GM23338 (cell line): ENCODE measurements around the gene SLIT2. TPM values are rescaled to one million over a fixed set of nuclear protein-coding genes. Genes with fewer than 3 reads are reported as not detected.

Source experiments
- ATAC-seq: fragments of 200-7000 bp; cut with Tn5 transposase; 3 replicates; pipeline ENCODE4 v1.9.1; 2020
- DNase-seq: peaks from one replicate; pipeline ENCODE4 v3.0.0-alpha.2; 2015; ENCODE audit warnings: low spot score
- H2AFZ ChIP-seq: fragments of 200-600 bp; sonication (generic); 2 replicates; pipeline ENCODE4 v1.8.0; 2016; ENCODE audit warnings: antibody characterized with exemption, mild to moderate bottlenecking, moderate library complexity
- H3F3A ChIP-seq: fragments of 200-600 bp; sonication (generic); replicated peaks from 2 replicates; pipeline ENCODE4 v1.8.0; 2017; ENCODE audit warnings: antibody characterized with exemption, mixed run types, low read depth
- H3K27ac ChIP-seq: fragments of 200-600 bp; sonication (generic); 2 replicates; pipeline ENCODE4 v1.6.1; 2016; ENCODE audit warnings: low read depth
- H3K27me3 ChIP-seq: fragments of 200-600 bp; sonication (generic); 2 replicates; pipeline ENCODE4 v1.8.0; 2016; ENCODE audit warnings: mild to moderate bottlenecking, mixed run types, moderate library complexity; ENCODE audit not compliant: insufficient read depth
- H3K36me3 ChIP-seq: fragments of 200-600 bp; sonication (generic); 2 replicates; pipeline ENCODE4 v1.8.0; 2016; ENCODE audit warnings: mild to moderate bottlenecking; ENCODE audit not compliant: insufficient read depth
- H3K4me1 ChIP-seq: fragments of 200-600 bp; sonication (generic); 2 replicates; pipeline ENCODE4 v1.8.0; 2016; ENCODE audit warnings: mild to moderate bottlenecking, moderate library complexity; ENCODE audit not compliant: insufficient read depth
- H3K4me2 ChIP-seq: fragments of 200-600 bp; sonication (generic); 2 replicates; pipeline ENCODE4 v1.7.1; 2017; ENCODE audit warnings: mixed run types
- H3K4me3 ChIP-seq: fragments of 200-600 bp; sonication (generic); 2 replicates; pipeline ENCODE4 v1.6.1; 2016; ENCODE audit warnings: mixed run types
- H3K79me2 ChIP-seq: fragments of 200-600 bp; sonication (generic); replicated peaks from 2 replicates; pipeline ENCODE4 v1.8.0; 2017; ENCODE audit warnings: mild to moderate bottlenecking; ENCODE audit not compliant: insufficient read depth
- H3K9me2 ChIP-seq: fragments of 200-600 bp; sonication (generic); 2 replicates; pipeline ENCODE4 v1.8.0; 2017; ENCODE audit not compliant: insufficient read depth
- H4K20me1 ChIP-seq: fragments of 200-600 bp; sonication (generic); replicated peaks from 2 replicates; pipeline ENCODE4 v1.8.0; 2017; ENCODE audit warnings: mild to moderate bottlenecking; ENCODE audit not compliant: insufficient read depth
- H3K27ac Mint-ChIP-seq: 2 replicates; pipeline ENCODE4 v1.8.0; 2020; ENCODE audit warnings: inconsistent platforms, mild to moderate bottlenecking, moderate library complexity, mixed read lengths
- H3K27me3 Mint-ChIP-seq: 3 replicates; pipeline ENCODE4 v1.8.0; 2022; ENCODE audit warnings: low read depth, mild to moderate bottlenecking, moderate library complexity, mixed read lengths, inconsistent platforms; ENCODE audit not compliant: insufficient read depth, poor library complexity
- H3K36me3 Mint-ChIP-seq: 3 replicates; pipeline ENCODE4 v1.8.0; 2021; ENCODE audit warnings: low read depth, mild to moderate bottlenecking, inconsistent platforms, moderate library complexity, mixed read lengths
- H3K4me1 Mint-ChIP-seq: 3 replicates; pipeline ENCODE4 v1.8.0; 2020; ENCODE audit warnings: mild to moderate bottlenecking, inconsistent platforms, mixed read lengths
- H3K4me3 Mint-ChIP-seq: 3 replicates; pipeline ENCODE4 v1.8.0; 2021; ENCODE audit warnings: moderate library complexity, mild to moderate bottlenecking, inconsistent platforms, mixed read lengths
- H3K9me3 Mint-ChIP-seq: 3 replicates; pipeline ENCODE4 v1.8.0; 2020; ENCODE audit warnings: moderate library complexity, mild to moderate bottlenecking, inconsistent platforms, mixed read lengths
- CREB1 ChIP-seq: fragments of 250-450 bp; sonication (Bioruptor Pico); IDR thresholded peaks from 2 replicates; pipeline ENCODE4 v1.5.0; 2020; ENCODE audit warnings: low read depth, mild to moderate bottlenecking, moderate library complexity
- CTCF ChIP-seq, 2 experiments: fragments of 200-600 bp in 1 of 2; sonication (generic) in 1 of 2; conservative IDR thresholded peaks; 2 replicates each; pipeline versions ENCODE4 v1.5.1 to v1.6.1; 2016 to 2017; ENCODE audit warnings: antibody characterized with exemption in 2 of 2, low read depth in 2 of 2, mild to moderate bottlenecking in 2 of 2, moderate library complexity in 1 of 2
- ETS1 ChIP-seq: IDR thresholded peaks from 2 replicates; pipeline ENCODE4 v1.6.1; 2016; ENCODE audit warnings: antibody characterized with exemption
- EZH2 ChIP-seq: fragments of 200-600 bp; sonication (generic); IDR thresholded peaks from one replicate; pipeline ENCODE4 v1.8.0; 2017; ENCODE audit warnings: antibody characterized with exemption, mild to moderate bottlenecking, low read depth; ENCODE audit not compliant: unreplicated experiment
- EZH2phosphoT487 ChIP-seq: fragments of 200-600 bp; sonication (generic); IDR thresholded peaks from one replicate; pipeline ENCODE4 v1.8.1; 2018; ENCODE audit warnings: antibody characterized with exemption; ENCODE audit not compliant: unreplicated experiment
- JUNB ChIP-seq: IDR thresholded peaks from one replicate; pipeline ENCODE4 v1.6.1; 2016; ENCODE audit warnings: antibody characterized with exemption; ENCODE audit not compliant: unreplicated experiment
- NANOG ChIP-seq: IDR thresholded peaks from 2 replicates; pipeline ENCODE4 v1.6.1; 2016; ENCODE audit warnings: antibody characterized with exemption, borderline replicate concordance
- POLR2AphosphoS5 ChIP-seq: IDR thresholded peaks from 2 replicates; pipeline ENCODE4 v1.6.1; 2016; ENCODE audit warnings: antibody characterized with exemption, low read depth
- REST ChIP-seq: IDR thresholded peaks from one replicate; pipeline ENCODE4 v1.6.1; 2018; ENCODE audit warnings: antibody characterized with exemption; ENCODE audit not compliant: unreplicated experiment
- STAT1 ChIP-seq: IDR thresholded peaks from one replicate; pipeline ENCODE4 v1.6.1; 2016; ENCODE audit warnings: antibody characterized with exemption; ENCODE audit not compliant: unreplicated experiment
- ZNF114 ChIP-seq: fragments of 250-450 bp; sonication (Bioruptor Pico); IDR thresholded peaks from 2 replicates; pipeline ENCODE4 v1.5.0; 2020; ENCODE audit warnings: mild to moderate bottlenecking, moderate library complexity
- ZNF331 ChIP-seq: fragments of 250-450 bp; sonication (Bioruptor Pico); IDR thresholded peaks from 2 replicates; pipeline ENCODE4 v1.5.0; 2020; ENCODE audit warnings: low read depth, mild to moderate bottlenecking, moderate library complexity
- ZNF462 ChIP-seq: fragments of 250-450 bp; sonication (Bioruptor Pico); IDR thresholded peaks from 2 replicates; pipeline ENCODE4 v1.5.0; 2020; ENCODE audit warnings: mild to moderate bottlenecking, moderate library complexity
- polyA plus RNA-seq: library from polyadenylated mRNA; unstranded; fragments of >200 nt; fragmentation: Nextera tagmentation; extraction: Ambion mirVana; gene quantifications from 2 replicates; pipeline ENCODE4 v1.2.1, GENCODE V29; 2016
- total RNA-seq: library from RNA; depleted of rRNA; stranded (reverse); fragments of >200 nt; shearing (Covaris generic); gene quantifications from 2 replicates; pipeline ENCODE4 v1.2.3, GENCODE V29; 2014

SLIT2 gene
- total and polyA plus RNA-seq, 2 experiments from 2014 or later: 5.2 to 5.6 TPM

- Histone ChIP-seq H4K20me1 (no peaks in the 10 kb centered on the region), H3K9me2 (no peaks in the 10 kb centered on the region), H3K4me1 (peaks cover 9% of the 10 kb centered on the region; the same call in 1 of the 2 replicates), H3K4me2 (no peak overlapping the region), H3K36me3 (no peaks in the 10 kb centered on the region), H3K79me2 (no peaks in the 10 kb centered on the region), H3K4me3 (no peak overlapping the region), H3F3A (no peaks in the 10 kb centered on the region), H3K27ac (no peak overlapping the region), H3K27me3 (peaks cover 15% of the 10 kb centered on the region), H2AFZ (no peak overlapping the region)
- Mint-ChIP-seq H3K9me3 (no peaks in the 10 kb centered on the region), H3K4me1 (peaks cover 11% of the 10 kb centered on the region), H3K36me3 (no peaks in the 10 kb centered on the region; the same call in 2 of the 3 replicates), H3K27ac (no peak overlapping the region), H3K4me3 (no peak overlapping the region), H3K27me3 (no peaks in the 10 kb centered on the region)
- no peak for TF ChIP-seq STAT1
- TF ChIP-seq POLR2AphosphoS5: no peak
- no peak for TF ChIP-seq EZH2phosphoT487
- TF ChIP-seq CREB1: no peak
- TF ChIP-seq EZH2: no peak
- no peak for TF ChIP-seq ETS1
- TF ChIP-seq NANOG: no peak
- no peak for TF ChIP-seq ZNF462
- no peak for TF ChIP-seq ZNF114 (CRISPR knock-in tag)
- TF ChIP-seq CTCF (conservative IDR thresholded peaks at IDR 0.05; ENCODE audit: low read depth in 2 of 2): no peak
- TF ChIP-seq JUNB: no peak
- TF ChIP-seq ZNF331 (CRISPR knock-in tag): no peak
- TF ChIP-seq REST: no peak
- ATAC-seq (no peak), DNase-seq (no peak)
These were observed 10.5 kb downstream of the SLIT2 start for GRCh38 chr4:20262221-20262620.
